Hypothalamus (tissue), 51 donors: Measurements from ENCODE around the gene GALE.

ENCODE experiments used
- DNase-seq, 51 donors: peaks; one replicate each; lab custom pipeline; 2025; lab: John Stamatoyannopoulos, UW

GALE gene

DNA sequence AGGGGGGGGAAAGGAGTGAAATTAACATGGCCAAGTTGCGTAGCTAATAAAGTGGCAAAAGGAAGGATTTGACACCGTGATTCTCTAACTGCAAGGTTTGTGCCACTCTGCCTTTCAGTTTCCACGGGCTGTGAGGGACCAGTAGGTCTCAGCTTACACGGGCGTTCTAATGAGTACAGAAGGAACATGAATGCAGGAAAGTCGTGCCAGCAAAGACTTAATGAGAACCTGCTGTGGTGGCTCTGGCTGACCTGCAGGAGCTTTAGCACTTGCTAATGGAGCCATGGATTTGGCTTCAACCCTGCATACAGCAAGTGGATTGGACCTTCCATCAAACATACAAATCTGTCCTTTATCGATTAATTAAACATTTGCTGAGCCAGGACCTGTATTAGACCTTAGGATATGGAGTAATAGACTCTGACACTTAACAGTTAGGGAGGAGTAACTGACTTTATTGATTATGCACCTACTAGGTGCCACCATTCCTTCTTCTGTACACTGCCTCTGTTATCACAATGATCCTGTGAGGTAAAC is 37.4 kb downstream of the GALE start:
- no peak for DNase-seq

DNA sequence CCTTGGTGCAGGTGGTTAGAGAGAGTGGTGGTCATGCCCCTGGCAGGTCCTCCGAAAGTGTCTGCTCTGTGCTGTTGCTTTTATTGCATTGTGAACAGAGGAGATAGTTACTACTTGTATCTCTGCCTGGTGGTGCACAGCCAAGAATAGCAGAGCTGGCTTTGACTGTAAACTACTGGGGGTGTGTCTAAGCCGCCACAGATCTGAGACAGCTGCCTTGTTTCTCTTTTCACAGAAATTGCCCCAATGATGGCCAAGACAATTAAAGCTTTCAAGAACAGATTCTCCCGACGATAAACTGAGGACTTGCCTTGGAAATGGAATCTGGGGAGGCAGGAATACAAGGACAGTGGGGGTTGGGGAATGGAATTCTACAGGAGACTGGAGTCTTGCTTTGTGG is 41.3 kb downstream of the GALE start:
- peak in 28 of 51 donors; percentile 2 to 62 (median 26) for DNase-seq

DNA sequence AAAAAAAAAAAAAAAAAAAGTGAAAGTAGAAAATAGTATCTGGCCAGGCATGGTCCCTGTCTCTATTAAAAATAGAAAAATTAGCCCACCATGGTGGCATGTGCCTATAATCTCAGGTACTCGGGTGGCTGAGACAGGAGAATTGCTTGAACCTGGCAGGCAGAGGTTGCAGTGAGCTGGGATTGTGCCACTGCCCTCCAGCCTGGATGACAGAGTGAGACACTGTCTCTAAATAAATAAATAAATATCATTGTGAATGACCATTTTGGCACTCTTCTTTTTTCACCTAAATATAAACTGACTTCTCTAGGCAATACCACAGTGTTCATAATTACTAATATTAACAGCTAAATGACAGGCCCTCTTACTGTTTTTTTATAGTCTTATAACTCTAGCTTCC is 42.7 kb downstream of the GALE start:
- no peak for DNase-seq

GRCh38 chr1:23756676-23757075 is 43.9 kb downstream of the GALE start:
- no peak for DNase-seq

DNA sequence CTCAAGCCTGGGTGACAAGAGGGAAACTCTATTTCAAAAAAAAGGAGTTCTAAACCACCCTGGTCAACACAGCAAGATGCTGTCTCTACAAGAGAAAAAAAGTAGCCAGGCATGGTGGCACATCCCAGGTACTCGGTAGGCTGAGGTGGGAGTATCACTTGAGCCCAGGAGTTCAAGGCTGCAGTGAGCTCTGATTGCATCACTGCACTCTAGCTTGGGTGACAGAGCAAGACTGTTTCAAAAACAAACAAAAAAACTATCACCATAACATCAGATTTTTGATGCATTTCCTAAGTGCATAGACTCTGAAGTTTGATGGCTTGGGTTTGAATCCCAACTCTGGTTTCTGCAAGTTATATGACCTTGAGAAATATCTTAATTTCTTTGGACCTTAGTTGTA is 47.6 kb downstream of the GALE start:
- DNase-seq, result no peak

GRCh38 chr1:23751815-23752200 is 48.7 kb downstream of the GALE start:
- DNase-seq, result no peak

- peak in 3 of 51 donors; percentile 3 to 13 (median 7) for DNase-seq
These were observed 49.3 kb downstream of the GALE start for GRCh38 chr1:23751050-23751814.

DNA sequence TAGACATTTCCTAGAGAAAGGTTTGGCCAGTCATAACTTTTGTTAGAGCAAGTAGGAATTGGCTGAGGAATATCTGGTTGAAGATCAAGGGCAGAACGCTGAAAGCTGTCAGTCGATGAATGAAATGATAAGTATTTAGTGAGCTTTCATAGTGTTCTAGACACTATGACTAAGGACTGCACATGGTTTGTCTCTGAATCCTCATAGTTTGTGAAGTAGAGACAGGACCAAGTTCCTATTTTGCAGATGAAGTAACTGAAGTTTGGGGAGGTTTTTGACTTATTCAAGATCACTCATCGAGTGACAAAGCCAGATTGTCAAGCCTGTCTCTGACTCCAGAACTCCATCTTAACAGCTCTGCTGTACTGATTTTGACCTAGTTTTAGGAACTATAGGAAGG is 52.5 kb downstream of the GALE start:
- no peak for DNase-seq
